ENCODE results near the gene ITGA11. TPM values are rescaled to one million over a fixed set of nuclear protein-coding genes. Genes with fewer than 3 reads are reported as not detected.

ITGA11 gene
- total and polyA plus RNA-seq, 2 of the 13 experiments (the other 11 are each of a cell fraction or from before 2014, with no cell fraction given): not detected

- Histone ChIP-seq H3K79me2 (ENCODE audit: insufficient read depth, low read length) (no peaks in the 10 kb centered on the region), H3K4me2 (ENCODE audit: low read depth, low read length) (no peak overlapping the region), H3K27me3 (ENCODE audit: control insufficient read depth in 1 of 2, insufficient read depth in 2 of 2, low read length in 2 of 2) (peaks cover 9 to 84% of the 10 kb centered on the region in 2 experiments; a peak in 4 of 5 replicates), H2AFZ (ENCODE audit: low read length) (no peak overlapping the region), H3K9ac (ENCODE audit: insufficient read depth, low read depth, low read length) (no peak overlapping the region), H3K4me3 (replicated peaks in 1 of 3; ENCODE audit: insufficient read depth in 1 of 3, low read depth in 2 of 3, low read length in 3 of 3) (no peak overlapping the region), H3K36me3 (replicated peaks in 1 of 2; ENCODE audit: control insufficient read depth in 1 of 2, insufficient read depth in 2 of 2, low read length in 2 of 2) (no peaks in the 10 kb centered on the region), H3K9me3 (ENCODE audit: low read length) (no peaks in the 10 kb centered on the region), H3K27ac (ENCODE audit: extremely low read length, insufficient read depth, low read length) (no peak overlapping the region), H4K20me1 (ENCODE audit: insufficient read depth, low read length) (peaks cover 5% of the 10 kb centered on the region; the same call in 1 of the 2 replicates), H3K4me1 (ENCODE audit: insufficient read depth, low read length) (no peaks in the 10 kb centered on the region)
- no peak for FAIRE-seq
- WGBS (ENCODE audit: low lambda C conversion rate): 12% methylated on average over 5 of the region's 8 CpGs
- no peak for ATAC-seq
- no peak for DNase-seq (ENCODE audit: low spot score)
- no TSS peak for BruUV-seq (replicated peaks)
- in situ Hi-C loops (cut with HindIII; ENCODE audit: extremely low pct_ligation_motif_present, low pct_unique_long_range_greater_than_20kb): no loop called here
- ChIA-PET CTCF (ENCODE audit: low intra/inter-chr PET ratio, low total read pairs) (no interaction called here), POLR2A (interaction anchor here (0.6 kb wide), 1 partner anchor 78 kb away, joined by 3 read pairs; no protein-coding TSS in a partner anchor)
- intact Hi-C loops (cut with micrococcal nuclease; ENCODE audit: unreplicated experiment): no loop called here
- TF ChIP-seq FOXJ3 (CRISPR knock-in tag; IDR thresholded peaks at IDR 0.05; ENCODE audit: borderline replicate concordance): no peak
- no peak for TF ChIP-seq NFIC (IDR thresholded peaks at IDR 0.05; ENCODE audit: low read length)
- no peak for TF ChIP-seq SMAD3 (CRISPR knock-in tag; IDR thresholded peaks at IDR 0.05)
- no peak for TF ChIP-seq NFE2L2 (IDR thresholded peaks at IDR 0.05; ENCODE audit: low read length)
- no peak for TF ChIP-seq TOPORS (CRISPR knock-in tag; IDR thresholded peaks at IDR 0.05)
- TF ChIP-seq HMG20A (CRISPR knock-in tag; IDR thresholded peaks at IDR 0.05; ENCODE audit: borderline replicate concordance): no peak
- TF ChIP-seq ZBTB40 (IDR thresholded peaks at IDR 0.05): no peak
- no peak for TF ChIP-seq ZBTB40 (CRISPR knock-in tag; IDR thresholded peaks at IDR 0.05)
- no peak for TF ChIP-seq RBFOX2 (IDR thresholded peaks at IDR 0.05; ENCODE audit: low read depth, low read length)
- no peak for TF ChIP-seq POGZ (CRISPR knock-in tag; IDR thresholded peaks at IDR 0.05)
- TF ChIP-seq SRF (IDR thresholded peaks at IDR 0.05; ENCODE audit: low read depth, low read length): no peak
- no peak for TF ChIP-seq GATA4 (IDR thresholded peaks at IDR 0.05; ENCODE audit: borderline replicate concordance, low read depth)
- no peak for TF ChIP-seq TCF12 (IDR thresholded peaks at IDR 0.05)
- no peak for TF ChIP-seq TCF12 (CRISPR knock-in tag; IDR thresholded peaks at IDR 0.05)
- no peak for TF ChIP-seq HNRNPH1 (optimal IDR thresholded peaks at IDR 0.05; ENCODE audit: low read depth, low read length)
- no peak for TF ChIP-seq ZBTB43 (CRISPR knock-in tag; conservative IDR thresholded peaks at IDR 0.05)
These were observed 103.5 kb downstream of the ITGA11 start for GRCh38 chr15:68328443-68328842.
